GM18526 (cell line): Measurements from ENCODE around the gene CNPPD1.
A peak's percentile ranks its signal among the peaks of the same experiment; 100 is the strongest.

Source experiments
- POLR2A ChIP-seq: IDR thresholded peaks from 3 replicates; pipeline ENCODE4 v1.6.1; 2011; ENCODE audit not compliant: insufficient read length; ENCODE audit errors: extremely low read depth

Gene CNPPD1

DNA sequence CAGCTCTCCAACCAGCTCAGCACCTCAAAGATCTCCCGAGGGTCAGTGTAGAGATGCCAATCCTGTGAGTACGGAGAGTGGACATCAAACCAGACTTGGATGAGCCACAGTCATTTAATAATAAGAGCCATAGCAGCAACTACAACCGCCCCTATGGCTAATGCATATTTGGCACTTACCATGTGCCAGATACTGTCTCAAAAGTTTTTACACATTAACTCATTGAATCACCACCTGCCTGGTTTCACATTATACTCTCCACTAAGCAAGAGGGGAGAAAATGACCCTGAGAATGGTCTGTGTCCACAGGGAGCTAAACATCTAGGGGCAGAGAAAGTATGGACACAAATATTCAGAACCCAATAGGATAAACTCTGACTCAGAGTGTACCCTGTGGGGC lies 2.6 kb downstream of the CNPPD1 start:
- no peak for TF ChIP-seq POLR2A

DNA sequence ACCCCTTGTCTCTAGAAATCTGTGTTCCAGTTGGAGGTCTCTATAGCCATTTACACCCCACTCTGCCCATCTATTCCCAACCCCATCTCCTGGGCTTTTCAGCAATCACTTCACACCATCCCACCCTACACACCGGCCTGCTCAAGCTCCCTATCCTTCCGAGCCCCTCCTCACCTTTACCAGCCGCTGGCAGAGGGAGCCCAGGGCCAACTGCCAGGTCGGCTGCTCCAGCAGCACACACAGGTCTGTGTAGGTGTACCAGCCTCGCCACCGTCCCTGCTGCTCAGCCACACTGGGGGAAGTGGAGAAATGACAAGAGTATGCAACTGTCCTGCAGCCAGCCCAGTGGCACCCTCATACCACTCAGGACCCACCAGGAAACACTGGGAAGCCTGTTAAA lies 3.5 kb downstream of the CNPPD1 start:
- no peak for TF ChIP-seq POLR2A

DNA sequence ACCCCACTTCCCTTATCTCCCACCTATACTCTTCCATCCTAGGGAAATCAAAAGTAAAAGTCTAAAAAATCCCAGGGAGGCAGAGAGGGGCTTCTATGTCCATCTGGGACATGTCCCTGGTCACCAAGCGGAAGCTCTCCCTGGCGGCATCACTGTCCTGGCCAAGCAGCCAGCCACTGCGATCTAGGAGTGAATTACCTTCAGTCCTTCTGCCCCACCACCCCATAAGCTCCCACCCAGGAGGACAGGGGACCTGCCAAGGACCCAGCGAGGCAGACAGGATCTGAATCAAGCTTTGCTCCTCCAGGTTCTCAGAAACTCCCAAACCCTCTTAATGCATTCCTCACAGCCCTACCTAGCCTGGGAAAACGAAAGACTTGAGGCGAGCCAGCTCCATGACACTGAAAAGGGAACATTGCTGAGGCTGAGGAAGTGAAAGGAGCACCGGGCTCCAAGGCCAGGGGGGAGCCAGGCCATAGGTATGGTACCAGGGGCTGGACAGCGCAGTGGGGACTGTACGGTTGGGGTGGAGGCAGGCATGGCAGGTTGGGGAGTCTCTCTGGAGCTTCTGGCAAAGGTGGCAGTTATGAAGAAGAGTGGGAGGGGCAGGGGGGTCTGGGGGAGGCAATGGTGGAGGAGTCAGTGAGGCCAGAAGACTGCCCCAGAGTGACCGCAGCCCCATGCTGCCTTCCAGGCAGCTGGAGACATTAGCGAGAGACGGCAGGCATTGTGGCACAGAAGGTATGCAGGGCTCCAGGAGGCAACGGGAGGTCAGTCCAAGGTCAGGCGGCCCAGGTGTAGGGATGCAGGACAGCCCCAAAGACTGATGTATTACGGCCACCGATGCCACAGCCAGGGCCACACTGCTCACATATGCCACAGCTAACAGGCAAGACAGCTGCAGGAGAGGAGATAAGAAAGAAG lies 4.2 kb downstream of the CNPPD1 start:
- TF ChIP-seq POLR2A, result no peak

DNA sequence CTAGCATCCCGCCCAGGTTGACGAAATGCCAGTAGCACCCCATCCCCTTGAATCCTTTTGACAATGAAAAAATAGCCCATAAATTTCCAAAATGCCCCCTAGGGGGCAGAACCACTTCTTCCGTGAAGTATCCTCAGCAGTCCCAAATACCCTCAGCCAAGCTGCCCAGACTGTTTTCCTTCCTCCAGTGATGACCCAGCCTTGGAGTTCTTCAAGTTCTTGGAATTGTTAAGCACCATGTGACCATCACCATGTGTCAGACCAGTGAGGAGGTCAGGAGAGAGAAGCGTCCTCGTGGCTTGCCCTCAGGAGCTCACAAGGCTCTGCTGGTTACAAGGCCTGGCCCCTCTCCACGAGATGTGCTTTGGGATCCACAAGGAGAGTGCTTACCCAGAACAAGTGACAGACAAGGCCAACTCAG lies 5.5 kb downstream of the CNPPD1 start:
- TF ChIP-seq POLR2A, result no peak

DNA sequence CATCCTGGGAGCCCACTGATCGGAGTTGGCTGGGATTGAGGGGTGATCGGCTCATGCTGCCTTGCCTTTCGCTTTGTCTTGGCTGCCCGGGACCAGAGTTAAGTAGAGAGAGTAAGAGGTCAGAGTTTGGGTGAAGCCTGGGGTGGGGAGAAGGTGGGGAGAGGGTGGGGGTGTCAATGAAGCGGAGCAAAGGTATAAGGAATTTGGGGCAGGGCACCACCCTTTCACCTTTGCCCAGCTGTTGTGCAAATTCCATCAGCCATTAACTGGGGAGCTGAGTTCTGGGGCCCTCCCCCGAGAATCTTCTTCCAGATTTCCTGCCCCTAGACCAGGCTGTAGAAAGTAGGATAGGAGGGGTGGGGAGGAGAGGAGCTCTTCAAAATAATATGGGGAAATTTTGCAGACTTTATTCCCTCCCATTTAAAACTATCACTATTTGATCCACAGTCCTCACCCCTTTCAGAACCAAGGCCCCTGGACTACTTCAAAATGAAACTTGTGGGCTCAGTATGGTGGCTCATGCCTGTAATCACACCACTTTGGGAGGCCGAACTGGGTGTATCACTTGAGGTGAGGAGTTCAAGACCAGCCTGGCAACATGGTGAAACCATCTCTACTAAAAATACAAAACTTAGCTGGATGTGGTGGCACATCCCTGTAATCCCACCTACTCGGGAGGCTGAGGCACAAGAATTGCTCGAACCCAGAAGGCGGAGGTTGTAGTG lies 6.6 kb downstream of the CNPPD1 start, which contains the start of gene SLC23A3:
SLC23A3 (minus strand) TSS at position 100 of the 725 bp plus-strand sequence; CDS start at position 55, 45 bp downstream.
- TF ChIP-seq POLR2A, result no peak

DNA sequence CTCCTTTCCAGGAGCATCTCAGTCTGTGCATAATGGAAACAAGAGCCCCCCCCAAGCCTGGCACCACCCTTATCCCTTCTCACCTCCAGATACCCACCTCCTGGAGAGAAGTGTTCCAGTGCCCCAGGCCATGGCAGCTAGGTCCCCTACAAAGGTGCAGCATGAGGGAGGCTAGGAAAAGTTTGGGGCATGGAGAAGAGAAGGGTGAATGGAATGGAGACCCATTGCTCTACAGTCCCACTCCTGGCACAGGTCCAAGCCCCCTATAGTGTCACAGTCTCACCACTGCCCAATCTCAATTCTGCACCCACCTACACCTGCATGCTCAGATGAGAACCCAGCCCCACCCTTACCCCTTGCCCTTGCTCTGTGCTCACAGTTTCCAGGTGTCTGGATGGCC lies 7.8 kb downstream of the CNPPD1 start:
- no peak for TF ChIP-seq POLR2A

DNA sequence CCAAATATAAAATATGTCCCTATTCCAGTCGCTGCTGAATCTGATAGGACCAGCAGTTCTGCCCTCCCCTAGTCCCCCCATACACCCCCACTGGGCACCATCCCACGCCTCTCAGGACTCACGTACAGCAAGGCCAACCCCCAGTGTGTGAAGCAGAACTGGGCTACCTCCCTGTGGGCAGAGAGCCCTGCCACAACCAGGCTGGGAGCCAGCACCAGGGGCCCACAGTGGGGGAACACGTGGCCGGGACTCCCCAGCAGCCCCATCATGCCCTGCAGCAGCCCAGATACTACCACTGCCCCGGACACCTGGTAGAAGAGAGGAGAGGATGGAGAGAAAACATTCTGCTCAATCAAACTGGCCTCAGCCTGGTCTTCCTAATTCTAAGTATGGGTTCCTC lies 8.2 kb downstream of the CNPPD1 start:
- no peak for TF ChIP-seq POLR2A

DNA sequence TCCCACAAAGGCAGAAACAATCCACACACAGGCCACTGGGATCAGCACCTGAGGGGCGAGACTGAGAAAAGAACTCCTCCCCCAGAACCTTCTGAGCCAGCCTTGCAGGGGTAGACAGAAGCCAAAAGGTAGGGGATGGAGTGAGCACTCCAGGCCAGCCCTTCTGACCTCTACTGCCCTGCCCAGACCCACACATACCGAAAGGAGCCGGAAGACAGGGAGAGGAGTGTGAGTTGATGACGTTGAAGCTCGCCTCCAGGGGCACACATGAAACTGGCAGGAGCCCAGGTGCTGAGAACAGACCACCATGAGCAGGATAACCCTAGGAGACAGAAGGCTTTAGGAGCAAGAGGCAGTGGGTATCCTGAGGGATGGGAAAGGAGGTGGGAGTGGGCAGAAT lies 8.7 kb downstream of the CNPPD1 start:
- no peak for TF ChIP-seq POLR2A

DNA sequence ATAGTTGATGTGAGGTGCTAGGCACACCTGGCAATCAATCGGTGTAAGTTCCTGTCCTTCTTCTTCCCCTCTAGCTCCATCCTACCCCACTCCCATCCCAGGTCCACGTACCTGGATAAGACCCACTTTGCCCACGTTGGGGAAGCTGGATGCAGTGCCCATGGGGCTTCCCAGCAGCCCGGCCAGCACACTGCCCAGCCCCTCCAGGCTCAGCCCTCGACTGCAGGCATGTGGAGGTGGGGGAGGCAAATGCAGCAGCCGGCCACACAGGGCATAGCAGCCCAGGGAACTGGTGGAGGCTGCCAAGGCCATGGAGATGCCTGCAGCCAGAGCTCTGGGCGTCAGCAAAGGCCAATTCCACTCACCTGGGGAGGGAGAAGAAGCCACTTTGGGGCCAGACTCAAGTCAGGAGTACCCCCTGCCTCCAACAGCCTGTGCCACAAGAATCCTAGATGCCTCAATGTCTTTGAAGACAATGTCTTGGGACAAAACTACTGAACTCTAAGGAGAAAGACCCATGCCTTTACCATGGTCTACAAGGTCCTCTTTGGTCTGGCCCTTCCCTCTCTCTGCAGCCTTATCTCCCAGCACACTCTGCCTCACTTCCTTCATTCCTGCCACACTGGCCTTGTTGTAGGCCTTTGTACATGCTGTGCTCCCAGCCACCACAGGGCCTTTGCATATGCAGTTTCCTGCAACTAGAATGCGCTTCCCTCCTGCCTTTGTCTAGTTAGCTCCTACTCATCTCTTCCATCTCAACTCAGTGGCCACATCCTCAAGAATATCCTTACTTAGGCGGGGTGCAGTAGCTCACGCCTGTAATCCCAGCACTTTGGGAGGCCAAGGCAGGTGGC lies 11.4 kb downstream of the CNPPD1 start:
- no peak for TF ChIP-seq POLR2A

DNA sequence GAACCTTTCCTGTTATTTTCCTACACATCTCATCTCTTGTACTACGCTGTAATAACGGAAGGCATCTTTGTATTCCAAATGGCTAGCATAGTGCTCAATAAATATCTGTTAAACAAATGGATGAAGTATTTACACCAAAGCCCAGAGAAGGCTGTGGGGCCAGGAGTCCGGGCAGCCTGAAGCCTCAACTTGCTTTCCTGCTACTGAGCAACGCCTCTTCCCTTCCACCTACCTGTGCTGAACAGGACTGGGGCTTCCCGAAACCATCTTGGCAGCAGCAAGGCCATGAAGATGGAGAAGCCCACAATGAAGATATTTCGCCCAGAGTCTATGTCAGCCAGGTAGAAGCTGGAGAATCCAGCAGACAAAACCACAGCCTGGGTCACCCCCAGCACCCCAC lies 13.6 kb downstream of the CNPPD1 start:
- TF ChIP-seq POLR2A, result no peak

DNA sequence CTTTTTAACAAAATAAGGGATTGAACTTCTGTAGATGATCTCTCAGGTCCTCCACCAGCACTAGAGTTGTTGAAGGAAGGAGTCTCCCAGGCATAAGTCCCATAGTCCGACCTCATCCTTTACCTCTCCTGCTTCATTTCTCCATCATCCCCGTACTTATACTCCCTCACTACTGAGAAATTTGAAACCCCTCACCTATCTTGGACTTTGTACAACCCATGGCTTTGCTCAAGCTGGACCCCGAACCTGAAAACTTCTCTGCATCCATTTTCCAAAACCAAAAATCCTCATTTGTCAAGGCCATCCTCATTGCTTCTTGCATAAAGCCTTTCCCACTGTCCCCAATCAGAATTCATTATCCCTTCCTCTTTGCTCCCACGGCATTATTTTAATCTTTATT lies 15.6 kb downstream of the CNPPD1 start:
- TF ChIP-seq POLR2A, result no peak

DNA sequence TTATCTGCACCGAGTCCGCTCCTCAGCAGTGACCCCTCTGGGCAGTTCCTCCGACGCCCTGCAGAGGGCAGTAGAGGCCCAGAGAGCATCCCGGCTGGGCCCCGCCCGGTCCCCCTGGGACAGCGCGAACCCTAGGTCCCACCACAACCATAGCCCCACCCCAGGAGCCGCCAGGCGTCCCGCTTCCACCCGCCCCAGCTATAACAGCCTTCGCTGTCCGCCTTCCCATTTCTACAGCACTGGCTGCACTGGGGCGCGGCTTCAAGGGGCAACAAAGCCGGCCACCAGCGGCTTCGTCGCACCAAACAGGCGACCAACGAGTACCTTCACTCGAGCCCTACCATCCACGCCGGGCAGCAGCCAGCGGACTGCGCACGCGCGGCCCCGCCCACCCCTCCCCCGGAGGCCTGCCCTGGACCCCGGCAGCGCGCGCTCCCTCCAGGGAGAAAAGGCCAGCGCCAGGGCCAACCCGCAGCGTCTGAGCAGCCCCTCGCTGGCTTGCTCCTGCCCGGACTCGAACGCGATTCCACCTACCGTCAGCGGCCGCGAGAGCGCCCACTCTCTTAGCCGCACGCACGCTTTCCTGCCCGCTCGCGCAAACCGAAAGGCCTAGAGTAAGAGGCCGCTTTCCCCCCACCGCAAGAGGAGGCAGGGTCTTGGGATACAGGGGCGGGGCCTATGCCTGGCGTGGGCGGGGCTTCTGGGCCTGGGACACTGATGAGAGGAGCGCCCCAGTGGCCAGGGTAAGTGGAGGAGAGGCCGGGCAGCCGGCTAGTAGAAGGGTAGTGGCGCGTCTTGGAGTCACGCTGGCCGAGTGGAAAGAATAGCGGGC lies 16.3 kb downstream of the CNPPD1 start, which contains the start of gene NHEJ1:
NHEJ1 (minus strand) TSS at position 630 of the 832 bp plus-strand sequence. CDS start 2,453 bp downstream, outside the sequence.
- peak; percentile 86 for TF ChIP-seq POLR2A

DNA sequence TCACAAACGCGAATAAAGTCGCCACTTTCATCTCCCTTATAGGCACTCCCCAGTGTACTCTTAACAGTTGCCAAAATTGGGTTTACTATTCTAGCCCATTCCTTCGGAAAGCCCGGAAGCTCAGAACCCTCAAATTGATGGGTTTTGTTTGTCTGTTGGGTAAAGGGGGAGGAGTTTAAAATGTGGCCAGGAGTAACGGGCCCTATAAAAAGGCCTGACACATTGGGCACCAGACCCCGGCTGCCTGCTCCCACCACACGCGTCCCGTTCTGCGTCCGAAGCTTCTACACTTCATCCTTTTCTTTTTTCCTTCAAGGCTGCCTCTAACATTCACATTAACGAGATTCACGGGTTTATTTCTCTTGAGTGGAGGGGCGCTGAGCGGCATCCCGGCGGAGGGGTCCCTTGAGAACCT lies 16.9 kb downstream of the CNPPD1 start:
- no peak for TF ChIP-seq POLR2A

DNA sequence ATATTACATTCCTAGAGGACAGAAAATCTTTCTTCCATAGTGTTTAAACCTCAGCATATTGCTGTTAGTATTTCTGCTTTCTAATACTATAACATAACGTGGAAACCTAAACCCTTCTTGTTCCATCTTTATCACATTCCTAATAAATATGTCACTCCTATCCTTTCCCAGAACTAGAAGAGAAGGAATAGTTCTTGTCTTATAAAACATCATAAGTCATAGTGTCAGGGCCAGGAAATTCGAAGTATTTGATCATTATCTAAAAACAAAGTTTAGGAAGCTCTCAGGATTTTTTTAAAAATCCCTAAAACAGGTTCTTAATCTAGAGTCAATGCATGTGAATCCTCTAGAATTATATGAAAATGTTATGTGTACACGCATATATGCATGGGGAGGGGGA lies 18.1 kb downstream of the CNPPD1 start:
- no peak for TF ChIP-seq POLR2A
